ENCODE results near the gene MEAF6.
A peak's percentile ranks its signal among the peaks of the same experiment; 100 is the strongest.

MEAF6 gene

GRCh38 chr1:37465593-37466517, 48.7 kb downstream of the MEAF6 start:
- no peak overlapping the region for H3K4me3 Mint-ChIP-seq
- H3K36me3 Mint-ChIP-seq: no peaks in the 10 kb centered on the region
- DNase-seq (no peak), ATAC-seq (replicated peaks) (no peak)
- peaks cover 0 to 5% of the 10 kb centered on the region in 2 donors for H3K27me3 Mint-ChIP-seq
- H3K9me3 Mint-ChIP-seq: no peaks in the 10 kb centered on the region
- H3K27ac Mint-ChIP-seq: no peak overlapping the region
- peaks cover 6 to 7% of the 10 kb centered on the region in 2 donors for H3K4me1 Mint-ChIP-seq

GRCh38 chr1:37464443-37464842, 50.1 kb downstream of the MEAF6 start:
- H3K4me1 Mint-ChIP-seq: peaks cover 2 to 3% of the 10 kb centered on the region in 2 donors
- ATAC-seq (replicated peaks) (no peak), DNase-seq (no peak)
- no peak overlapping the region for H3K27ac Mint-ChIP-seq
- H3K36me3 Mint-ChIP-seq: no peaks in the 10 kb centered on the region
- no peak overlapping the region for H3K4me3 Mint-ChIP-seq
- peaks cover 0 to 2% of the 10 kb centered on the region in 2 donors for H3K27me3 Mint-ChIP-seq
- no peaks in the 10 kb centered on the region for H3K9me3 Mint-ChIP-seq

GRCh38 chr1:37461698-37462436, 52.7 kb downstream of the MEAF6 start:
- Mint-ChIP-seq H3K36me3 (no peaks in the 10 kb centered on the region), H3K4me1 (no peaks in the 10 kb centered on the region), H3K27me3 (peaks cover 0 to 6% of the 10 kb centered on the region in 2 donors), H3K27ac (no peak overlapping the region), H3K4me3 (no peak overlapping the region), H3K9me3 (no peaks in the 10 kb centered on the region)
- DNase-seq (no peak), ATAC-seq (replicated peaks) (no peak)

DNA sequence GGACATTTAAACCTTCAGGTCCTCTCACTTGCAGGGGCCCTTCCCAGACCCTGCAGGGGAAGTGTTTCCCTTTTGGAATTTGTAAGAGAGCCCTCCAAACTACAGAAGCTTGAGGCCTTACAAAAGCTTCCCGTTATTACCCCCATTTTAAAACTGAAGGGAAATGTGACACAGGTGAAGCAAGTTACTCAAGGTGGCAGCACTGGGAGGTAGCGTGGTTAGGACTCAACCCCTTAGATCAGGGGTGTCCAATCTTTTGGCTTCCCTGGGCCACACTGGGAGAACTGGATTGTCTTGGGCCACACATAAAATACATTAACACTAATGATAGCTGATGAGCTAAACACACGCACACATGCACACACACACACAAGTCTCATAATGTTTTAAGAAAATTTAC, 56.0 kb downstream of the MEAF6 start:
- DNase-seq (no peak), ATAC-seq (replicated peaks) (no peak)
- Mint-ChIP-seq H3K4me3 (no peak overlapping the region), H3K4me1 (peaks cover 3 to 10% of the 10 kb centered on the region in 2 donors), H3K27ac (no peak overlapping the region), H3K36me3 (peaks cover 4% of the 10 kb centered on the region in 2 donors), H3K27me3 (peaks cover 0 to 6% of the 10 kb centered on the region in 2 donors), H3K9me3 (no peaks in the 10 kb centered on the region)

GRCh38 chr1:37456614-37457013, 58.0 kb downstream of the MEAF6 start:
- H3K4me1 Mint-ChIP-seq: peaks cover 3 to 10% of the 10 kb centered on the region in 2 donors
- H3K27me3 Mint-ChIP-seq: peaks cover 0 to 6% of the 10 kb centered on the region in 2 donors
- no peak overlapping the region for H3K4me3 Mint-ChIP-seq
- peaks cover 4% of the 10 kb centered on the region in 2 donors for H3K36me3 Mint-ChIP-seq
- no peak for DNase-seq
- no peaks in the 10 kb centered on the region for H3K9me3 Mint-ChIP-seq
- no peak overlapping the region for H3K27ac Mint-ChIP-seq
- ATAC-seq (replicated peaks): no peak

DNA sequence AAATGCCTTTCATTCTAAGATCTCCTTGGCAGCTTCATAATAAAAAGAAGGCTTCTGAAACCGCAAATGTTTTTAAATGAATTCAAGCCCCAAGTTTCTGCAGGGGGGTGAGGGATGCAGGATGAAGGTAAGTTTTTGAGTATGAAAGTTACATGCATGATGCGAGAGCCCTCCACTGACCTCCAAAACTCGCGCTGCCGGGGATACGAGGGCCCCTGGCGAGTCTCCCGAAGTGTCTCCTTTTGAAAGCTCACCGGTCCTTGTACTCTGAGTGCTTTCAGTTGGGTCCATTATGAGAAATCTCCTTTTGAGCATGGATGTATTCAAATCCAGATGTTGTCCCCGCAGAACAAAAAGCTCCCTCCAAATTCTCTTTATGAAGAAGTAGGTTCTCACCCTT, 59.0 kb downstream of the MEAF6 start:
- Mint-ChIP-seq H3K27me3 (peaks cover 0 to 6% of the 10 kb centered on the region in 2 donors), H3K4me3 (no peak overlapping the region), H3K9me3 (no peaks in the 10 kb centered on the region), H3K4me1 (peaks cover 3 to 11% of the 10 kb centered on the region in 2 donors), H3K27ac (no peak overlapping the region), H3K36me3 (peaks cover 4% of the 10 kb centered on the region in 2 donors)
- ATAC-seq (replicated peaks) (no peak), DNase-seq (no peak)

DNA sequence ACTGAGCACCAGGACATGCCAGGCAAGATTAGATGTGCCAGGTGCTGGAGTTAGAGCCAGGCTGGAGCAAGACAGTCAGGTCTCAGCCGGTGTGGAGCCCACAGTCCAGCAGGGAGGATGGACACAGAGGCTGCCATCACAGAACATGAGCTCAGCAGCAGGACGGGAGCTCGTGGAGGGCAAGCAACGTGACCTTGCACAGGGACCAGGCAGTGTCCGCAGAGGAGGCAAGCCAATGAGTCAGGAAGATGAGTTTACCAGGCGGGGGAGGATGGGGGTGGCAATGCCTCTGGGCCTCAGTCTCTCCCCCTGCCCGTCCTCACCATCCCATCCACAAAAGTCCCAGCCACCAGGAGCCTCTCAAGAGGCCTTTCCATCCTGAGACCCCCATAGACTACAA, 60.9 kb downstream of the MEAF6 start:
- no peak for ATAC-seq (replicated peaks)
- Mint-ChIP-seq H3K27ac (no peak overlapping the region), H3K4me3 (no peak overlapping the region), H3K36me3 (peaks cover 4% of the 10 kb centered on the region in 2 donors), H3K4me1 (peaks cover 10 to 20% of the 10 kb centered on the region in 2 donors), H3K9me3 (no peaks in the 10 kb centered on the region), H3K27me3 (peaks cover 1 to 6% of the 10 kb centered on the region in 2 donors)
- DNase-seq: no peak

GRCh38 chr1:37452416-37452815, 62.1 kb downstream of the MEAF6 start:
- peaks cover 10 to 21% of the 10 kb centered on the region in 2 donors for H3K4me1 Mint-ChIP-seq
- no peak for ATAC-seq (replicated peaks)
- H3K4me3 Mint-ChIP-seq: no peak overlapping the region
- H3K27ac Mint-ChIP-seq: no peak overlapping the region
- peaks cover 4% of the 10 kb centered on the region in 2 donors for H3K36me3 Mint-ChIP-seq
- DNase-seq: no peak
- no peaks in the 10 kb centered on the region for H3K9me3 Mint-ChIP-seq
- H3K27me3 Mint-ChIP-seq: peaks cover 0 to 3% of the 10 kb centered on the region in 2 donors

DNA sequence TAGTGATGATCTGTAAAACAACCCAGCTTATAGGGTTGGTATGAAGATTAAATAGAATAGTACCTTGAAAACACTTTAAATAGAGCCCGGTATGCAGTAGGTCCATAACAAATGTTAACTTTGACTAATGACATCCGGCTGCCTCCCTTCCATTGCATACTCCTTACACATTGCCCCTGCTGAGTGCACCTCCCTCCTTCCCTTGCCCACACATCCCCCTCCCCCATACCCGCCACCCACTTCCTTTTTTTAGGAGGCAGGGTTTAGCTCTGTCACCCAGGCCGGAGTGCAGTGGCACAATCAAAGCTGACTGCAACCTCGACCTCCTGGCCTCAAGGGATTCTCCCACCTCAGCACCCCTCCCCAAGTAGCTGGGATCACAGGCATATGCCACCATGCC, 64.6 kb downstream of the MEAF6 start:
- DNase-seq (no peak), ATAC-seq (replicated peaks) (peak; percentile 64 to 75)
- H3K27ac Mint-ChIP-seq: peak overlapping the region; percentile 25
- H3K27me3 Mint-ChIP-seq: peaks cover 13 to 15% of the 10 kb centered on the region in 2 donors
- H3K4me1 Mint-ChIP-seq: peaks cover 8 to 28% of the 10 kb centered on the region in 2 donors
- H3K36me3 Mint-ChIP-seq: peaks cover 3 to 4% of the 10 kb centered on the region in 2 donors
- peak overlapping the region in 1 of 2 donors; percentile 6 for H3K4me3 Mint-ChIP-seq
- H3K9me3 Mint-ChIP-seq: no peaks in the 10 kb centered on the region

DNA sequence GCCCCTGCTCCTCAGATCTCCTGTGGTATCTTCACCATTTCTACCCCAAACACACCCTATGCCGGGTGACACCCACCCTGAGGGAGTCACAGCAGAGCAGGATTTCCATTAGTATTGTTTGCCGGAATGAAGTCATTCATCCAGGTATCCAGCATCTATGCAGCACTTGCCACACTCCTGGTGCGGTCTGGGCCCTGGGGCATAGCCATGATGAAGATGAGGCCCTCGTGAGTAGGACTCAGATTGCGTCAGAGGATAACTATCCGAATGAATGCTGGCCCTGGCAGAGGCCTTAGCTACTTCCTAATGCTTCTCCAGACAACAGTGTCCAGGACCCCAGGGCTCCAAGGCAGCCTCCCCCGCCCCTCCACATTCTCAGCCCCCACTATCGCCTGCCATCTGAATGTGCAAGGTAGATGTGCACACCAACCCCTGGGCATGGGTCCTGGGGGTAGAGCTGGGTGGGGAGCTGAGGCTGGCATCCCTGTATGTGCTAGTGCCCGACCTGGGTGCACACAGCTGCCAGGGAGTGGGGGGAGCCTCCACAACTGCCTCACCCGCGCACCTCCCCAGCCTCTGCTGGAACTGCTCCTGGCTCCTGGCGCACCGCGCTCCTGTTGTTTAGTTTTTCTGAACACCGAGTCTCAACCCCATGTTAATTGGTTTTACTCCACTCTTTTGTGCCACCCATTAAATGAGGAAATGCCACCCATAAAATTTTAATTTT, 65.7 kb downstream of the MEAF6 start:
- peaks cover 7 to 23% of the 10 kb centered on the region in 2 donors for H3K4me1 Mint-ChIP-seq
- no peak for ATAC-seq (replicated peaks)

DNA sequence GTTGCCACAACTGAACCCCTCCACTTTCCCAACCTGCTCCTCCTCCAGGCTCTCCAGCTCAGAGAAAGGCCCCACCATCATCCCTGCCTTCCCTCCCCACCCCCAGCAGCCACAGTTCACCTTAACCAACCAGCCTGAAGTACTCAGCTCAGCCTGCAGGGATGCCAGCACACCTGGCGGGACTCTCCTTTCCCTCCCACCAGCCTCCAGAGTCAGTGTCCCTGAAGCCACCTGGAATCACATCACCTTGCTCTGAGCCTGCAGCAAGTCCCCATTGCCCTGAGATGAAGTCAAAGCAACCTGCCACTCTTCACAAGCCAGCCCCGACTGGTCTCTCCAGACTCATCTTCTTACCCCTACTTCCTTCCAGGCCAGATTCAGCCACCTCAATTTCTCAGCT, 66.4 kb downstream of the MEAF6 start:
- H3K4me3 Mint-ChIP-seq: no peak overlapping the region
- peaks cover 7 to 23% of the 10 kb centered on the region in 2 donors for H3K4me1 Mint-ChIP-seq
- H3K27me3 Mint-ChIP-seq: peaks cover 15 to 16% of the 10 kb centered on the region in 2 donors
- DNase-seq (no peak), ATAC-seq (replicated peaks) (no peak)
- no peaks in the 10 kb centered on the region for H3K9me3 Mint-ChIP-seq
- H3K36me3 Mint-ChIP-seq: no peaks in the 10 kb centered on the region
- H3K27ac Mint-ChIP-seq: peak overlapping the region; percentile 47

More for the DNA sequence above, 65.7 kb downstream of the MEAF6 start:
- DNase-seq: no peak
- no peaks in the 10 kb centered on the region for H3K9me3 Mint-ChIP-seq
- H3K4me3 Mint-ChIP-seq: no peak overlapping the region
- no peaks in the 10 kb centered on the region for H3K36me3 Mint-ChIP-seq
- peaks cover 13 to 15% of the 10 kb centered on the region in 2 donors for H3K27me3 Mint-ChIP-seq
- H3K27ac Mint-ChIP-seq: no peak overlapping the region

DNA sequence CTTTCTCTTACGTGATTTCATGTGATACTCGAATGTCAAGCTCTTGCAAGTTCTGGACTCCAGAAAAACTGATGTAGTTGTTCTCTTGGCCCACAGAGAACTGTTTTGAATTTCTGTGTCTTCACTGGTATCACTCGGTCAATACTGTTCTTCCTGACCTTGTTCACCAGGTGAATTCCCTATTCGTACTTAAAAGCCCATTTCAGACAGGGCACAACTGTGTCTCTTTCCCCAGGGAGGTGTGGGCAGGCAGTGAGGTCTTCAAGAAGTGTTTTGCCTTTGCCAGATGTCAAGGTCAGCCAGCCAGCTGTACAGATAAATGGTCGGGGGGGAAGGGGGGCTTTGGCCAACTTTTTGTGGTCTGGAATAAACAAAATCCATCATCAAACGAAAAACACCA, 67.7 kb downstream of the MEAF6 start:
- Mint-ChIP-seq H3K9me3 (no peaks in the 10 kb centered on the region), H3K27me3 (peaks cover 25% of the 10 kb centered on the region in 2 donors), H3K4me1 (peaks cover 7 to 23% of the 10 kb centered on the region in 2 donors), H3K36me3 (no peaks in the 10 kb centered on the region), H3K27ac (no peak overlapping the region), H3K4me3 (no peak overlapping the region)
- ATAC-seq (replicated peaks) (peak; percentile 52 to 65), DNase-seq (no peak)

DNA sequence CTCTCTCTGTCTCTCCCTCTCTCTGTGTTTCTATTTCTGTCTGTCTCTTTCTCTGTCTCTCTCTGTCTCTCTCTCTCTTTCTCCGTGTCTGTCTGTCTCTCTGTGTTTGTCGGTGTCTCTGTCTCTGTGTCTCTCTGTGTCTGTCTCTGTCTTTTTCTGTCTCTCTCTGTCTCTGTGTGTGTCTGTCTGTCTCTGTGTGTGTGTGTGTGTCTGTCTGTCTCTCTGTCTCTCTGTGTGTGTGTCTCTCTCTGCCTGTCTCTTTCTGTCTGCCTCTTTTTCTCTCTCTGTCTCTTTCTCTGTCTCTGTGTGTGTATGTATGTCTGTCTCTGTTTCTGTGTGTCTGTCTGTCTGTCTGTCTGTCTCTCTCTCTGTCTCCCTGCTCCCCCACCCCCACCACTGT, 71.9 kb downstream of the MEAF6 start:
- H3K27me3 Mint-ChIP-seq: peaks cover 25 to 31% of the 10 kb centered on the region in 2 donors
- DNase-seq: no peak
- H3K4me1 Mint-ChIP-seq: peaks cover 0 to 12% of the 10 kb centered on the region in 2 donors
- H3K4me3 Mint-ChIP-seq: no peak overlapping the region
- H3K36me3 Mint-ChIP-seq: no peaks in the 10 kb centered on the region
- no peak for ATAC-seq (replicated peaks)
- H3K27ac Mint-ChIP-seq: no peak overlapping the region
- H3K9me3 Mint-ChIP-seq: no peaks in the 10 kb centered on the region

All from stimulated activated naive B cell treated with anti-CD40 and anti-IgM and Interleukin-4, amounts not matched to agents 10 μg/mL and 1 μg/mL and 100 μg/mL, for 72 hours (primary cell).